ENCODE results near the gene STOX2.

- TF ChIP-seq CTCF (IDR thresholded peaks at IDR 0.05) (no peak), POLR2A (IDR thresholded peaks at IDR 0.05) (no peak), EP300 (IDR thresholded peaks at IDR 0.05) (no peak)
These were observed 19.4 kb downstream of the STOX2 start for GRCh38 chr4:183924362-183925044.
